GM21619 (cell line): Measurements from ENCODE around the gene METTL25B.
A peak's percentile ranks its signal among the peaks of the same experiment; 100 is the strongest.

Source experiments
- ATAC-seq: cut with Tn5 transposase; IDR thresholded peaks from one replicate; pipeline ENCODE4 v1.9.1; 2021; ENCODE audit not compliant: unreplicated experiment

Gene METTL25B

GRCh38 chr1:156727926-156728598 lies at the start of gene METTL25B:
METTL25B (plus strand) TSS chr1:156728469; CDS start chr1:156729105, 636 bp downstream.
- ATAC-seq, result peak; percentile 50

GRCh38 chr1:156680056-156680455 lies 48.2 kb upstream of the METTL25B start:
- ATAC-seq, result no peak

DNA sequence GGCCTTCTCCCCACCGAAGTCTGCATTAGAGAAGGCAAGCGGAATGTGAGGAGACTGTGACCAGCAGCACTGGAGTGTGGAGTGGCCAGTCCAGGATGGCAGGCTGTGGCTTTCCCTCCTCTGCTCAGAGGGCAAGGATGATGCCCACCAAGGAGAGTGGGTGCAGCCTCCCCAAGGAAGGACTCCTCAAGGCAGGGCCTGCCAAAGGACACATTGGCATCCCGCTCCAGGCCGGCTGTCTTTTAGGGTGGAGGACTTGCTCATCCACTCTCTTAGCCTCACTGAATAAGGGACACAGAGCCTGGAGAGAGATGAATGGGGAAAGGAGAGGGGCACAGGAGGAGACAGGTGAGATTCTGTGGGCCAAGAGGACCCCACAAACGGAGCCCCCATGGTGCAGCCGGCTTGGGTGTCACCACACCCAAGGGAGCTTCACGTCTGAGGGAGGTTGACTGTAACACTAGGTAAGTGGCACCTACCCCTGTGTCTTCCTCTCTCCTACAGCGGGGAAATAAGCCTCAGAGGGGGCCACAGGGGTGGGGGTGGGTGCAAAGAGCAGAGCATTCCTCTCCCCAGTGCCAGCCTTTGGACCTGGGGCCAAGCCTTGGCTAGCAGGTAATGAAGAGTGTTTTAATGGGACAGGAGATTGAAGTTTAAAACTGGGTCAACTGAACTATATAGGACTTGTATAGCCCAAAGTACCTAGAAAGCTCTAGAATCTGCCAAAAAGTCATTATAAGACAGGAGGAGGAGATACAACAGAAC lies 46.9 kb upstream of the METTL25B start:
- no peak for ATAC-seq

DNA sequence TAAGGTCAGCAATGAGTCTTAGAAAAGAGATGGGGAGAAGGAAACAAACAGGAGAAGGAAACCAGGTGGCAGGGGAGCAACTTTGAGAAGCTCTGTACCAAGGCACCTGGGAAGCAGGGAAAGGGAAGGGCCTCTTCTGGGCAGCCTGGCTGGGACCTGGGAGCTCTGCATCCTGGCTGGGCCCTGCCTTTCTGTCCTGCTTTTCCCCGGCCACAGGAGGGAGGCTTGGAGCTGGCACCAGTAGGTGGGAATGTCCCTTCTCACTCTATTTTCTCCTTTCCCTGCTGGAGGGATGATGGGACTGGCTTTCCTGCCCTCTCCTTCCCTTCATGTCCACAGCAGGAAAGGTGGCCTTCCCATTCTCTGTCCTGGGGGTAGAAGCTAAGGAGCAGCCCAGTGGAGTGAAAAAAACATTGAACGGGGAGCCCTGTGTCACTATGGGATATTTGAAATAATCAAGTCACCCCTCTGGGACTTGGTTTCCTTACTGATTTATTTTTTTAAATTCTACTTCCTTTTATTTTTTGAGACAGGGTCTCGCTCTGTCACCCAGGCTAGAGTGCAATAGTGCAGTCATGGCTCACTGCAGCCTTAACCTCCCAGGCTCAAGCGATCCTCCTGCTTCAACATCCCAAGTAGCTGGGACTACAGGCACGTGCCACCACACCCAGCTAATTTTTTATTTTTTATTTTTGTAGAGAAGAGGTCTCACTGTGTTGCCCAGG lies 45.9 kb upstream of the METTL25B start:
- ATAC-seq, result no peak

- ATAC-seq, result no peak
Observed at GRCh38 chr1:156684227-156684782, 44.0 kb upstream of the METTL25B start.

DNA sequence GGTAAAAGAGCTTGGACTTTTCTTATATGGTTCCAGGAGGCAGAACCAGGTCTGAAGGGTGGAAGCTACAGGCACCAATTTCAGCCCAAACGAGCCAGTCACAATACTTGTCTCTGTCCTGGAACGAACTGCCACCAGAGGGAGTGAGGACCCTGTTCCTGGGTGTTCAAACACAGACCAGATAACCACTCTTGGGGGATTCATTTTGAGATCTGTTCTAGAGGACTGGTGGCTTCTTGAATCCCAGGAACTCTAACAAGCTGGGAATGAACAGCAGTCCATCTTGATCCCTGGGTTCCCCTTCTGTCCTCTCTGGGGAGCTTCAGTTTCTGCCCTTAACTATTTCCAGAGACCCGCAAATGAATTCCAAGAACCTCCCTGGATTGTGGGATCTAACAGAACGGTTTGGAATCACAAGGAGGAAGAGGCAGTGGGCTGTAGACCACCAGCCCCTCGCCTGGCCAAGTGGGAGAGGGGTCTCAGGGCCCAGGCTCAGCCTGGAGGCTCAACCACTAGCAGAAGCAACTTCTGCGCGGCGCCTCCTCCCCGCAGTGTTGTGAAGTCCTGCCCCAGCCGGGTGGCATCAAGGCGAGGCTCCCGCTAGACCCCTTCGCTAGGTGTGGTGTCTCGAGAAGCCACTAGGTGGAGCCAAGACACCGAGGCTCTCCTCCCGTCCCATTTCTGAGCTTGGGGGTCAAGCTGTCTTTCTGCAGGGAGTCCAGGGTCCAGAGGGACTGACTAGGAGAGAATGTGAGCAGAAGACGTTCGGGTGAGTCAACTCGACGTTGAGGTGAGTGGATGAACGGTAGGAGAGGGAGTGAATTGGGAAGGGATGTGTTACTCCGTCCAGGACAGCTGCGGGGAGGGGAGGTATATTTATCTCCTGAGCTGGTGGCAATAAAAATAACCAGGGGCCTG lies 39.0 kb upstream of the METTL25B start:
- ATAC-seq, result no peak

GRCh38 chr1:156689953-156690674 lies 38.2 kb upstream of the METTL25B start:
- no peak for ATAC-seq

DNA sequence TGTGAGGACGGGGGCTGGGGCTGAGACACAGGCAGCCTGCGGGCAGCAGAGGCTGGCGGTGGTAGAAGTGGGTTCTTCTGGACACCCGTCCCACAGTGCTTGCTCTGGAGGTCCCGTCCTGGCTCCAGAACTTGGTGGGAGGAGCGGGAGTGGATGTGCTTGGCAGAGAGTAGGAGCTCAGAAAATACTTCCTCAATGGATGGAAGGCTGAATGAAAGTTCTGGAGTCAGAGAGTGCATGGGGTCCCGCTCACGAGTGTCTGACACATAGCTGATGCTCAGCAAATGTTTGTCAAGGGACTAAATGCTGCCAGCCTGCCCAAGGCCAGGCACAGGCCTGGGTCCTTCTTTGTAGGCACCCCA lies 37.6 kb upstream of the METTL25B start:
- no peak for ATAC-seq

GRCh38 chr1:156691191-156691590 lies 37.1 kb upstream of the METTL25B start:
- ATAC-seq, result no peak

GRCh38 chr1:156691665-156692440 lies 36.4 kb upstream of the METTL25B start:
- no peak for ATAC-seq

- no peak for ATAC-seq
Observed at GRCh38 chr1:156692441-156692924, 35.8 kb upstream of the METTL25B start.

- ATAC-seq, result no peak
Observed at GRCh38 chr1:156692925-156693847, 35.1 kb upstream of the METTL25B start.

- ATAC-seq, result no peak
Observed at GRCh38 chr1:156693848-156694689, 34.2 kb upstream of the METTL25B start.

- ATAC-seq, result no peak
Observed at GRCh38 chr1:156694690-156694962, 33.6 kb upstream of the METTL25B start.

DNA sequence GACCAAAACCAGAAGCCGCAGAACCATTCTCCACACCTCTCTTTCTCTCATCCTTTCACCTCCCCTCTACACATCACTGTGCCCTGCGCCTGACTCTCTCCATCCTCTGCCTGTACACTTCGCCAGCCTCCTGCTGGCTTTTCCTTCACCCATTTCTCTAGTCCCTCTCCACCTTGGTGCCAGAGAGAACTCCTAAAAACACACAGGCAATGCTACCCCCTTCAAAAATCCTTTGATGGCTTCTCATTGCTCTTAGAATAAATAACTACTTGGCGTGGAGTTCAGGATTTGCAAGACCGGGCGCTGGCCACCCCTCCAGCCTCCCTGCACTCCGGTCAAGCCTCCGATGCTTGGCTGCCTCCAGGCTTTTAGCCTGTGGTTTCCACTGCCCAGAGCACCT lies 31.5 kb upstream of the METTL25B start:
- ATAC-seq, result no peak

- no peak for ATAC-seq
Observed at GRCh38 chr1:156697481-156697880, 30.8 kb upstream of the METTL25B start.

- no peak for ATAC-seq
Observed at GRCh38 chr1:156698995-156699394, 29.3 kb upstream of the METTL25B start.
